ENCODE data around the gene TMPO. TPM values are rescaled to one million over a fixed set of nuclear protein-coding genes. Genes with fewer than 3 reads are reported as not detected.
A peak's percentile ranks its signal among the peaks of the same experiment; 100 is the strongest.

Gene TMPO
- total RNA-seq, 1 experiment from 2014 or later = 62.5 TPM

DNA sequence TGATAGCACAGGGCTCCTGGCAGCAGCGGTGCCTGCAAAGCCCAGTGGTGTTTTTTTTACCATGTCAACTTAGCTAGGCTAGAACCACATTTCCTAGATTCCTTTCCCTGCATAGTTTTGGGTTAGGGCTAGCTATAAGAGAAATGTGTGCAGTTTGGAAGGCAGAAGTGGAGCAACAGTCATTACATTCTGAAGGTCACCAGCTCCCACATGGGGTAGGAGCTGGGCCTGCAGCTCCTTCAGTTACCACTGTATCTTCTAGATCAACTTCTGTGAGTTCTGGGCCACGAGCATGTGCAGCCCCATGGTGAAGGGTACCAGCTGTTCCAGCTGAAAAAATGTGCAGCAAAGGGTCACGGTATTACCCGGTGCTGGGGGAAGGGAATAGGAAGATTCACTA, 75.8 kb downstream of the TMPO start:
- no peak overlapping the region for H3K4me3 Mint-ChIP-seq (ENCODE audit: unreplicated experiment)
- BruUV-seq (replicated peaks) = no TSS peak
- intact Hi-C loops (cut with micrococcal nuclease) = no loop called here

DNA sequence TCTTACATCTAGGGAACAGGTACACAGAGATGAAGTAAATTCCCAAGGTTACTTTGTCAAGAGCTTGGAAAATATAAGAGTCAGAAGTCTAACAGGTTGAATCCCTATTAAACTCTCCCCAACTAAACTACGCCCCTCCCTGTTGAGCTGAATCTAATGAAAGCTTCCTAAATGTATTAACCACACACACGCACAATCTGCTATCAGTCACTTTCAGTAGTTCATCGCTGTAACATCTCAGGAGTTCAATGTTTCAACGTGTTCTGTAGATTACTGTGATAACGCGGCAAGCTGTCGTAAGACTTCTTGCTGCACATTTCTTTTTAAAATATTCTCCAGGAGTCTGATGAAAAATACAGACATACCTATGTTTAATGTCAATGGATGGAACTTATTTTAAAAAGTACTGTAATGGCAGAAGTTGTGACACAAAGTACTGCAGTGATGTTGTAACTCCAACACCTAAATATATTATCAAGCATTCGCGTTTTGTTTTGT, 77.5 kb downstream of the TMPO start:
- POLR2A ChIA-PET = interaction anchor here (0.6 to 7.4 kb wide), 30 partner anchors 8 to 1674 kb away, joined by 3 to 255 read pairs (median 4); partner anchors contain the start of genes APAF1, DEPDC4, IKBIP and SCYL2
- H3K9me3 Mint-ChIP-seq (ENCODE audit: unreplicated experiment) = no peaks in the 10 kb centered on the region

More for the DNA sequence above, 75.8 kb downstream of the TMPO start:
- Mint-ChIP-seq H3K4me1 (ENCODE audit: insufficient read depth, unreplicated experiment) (peaks cover 6% of the 10 kb centered on the region), H3K36me3 (ENCODE audit: insufficient read depth, unreplicated experiment) (peaks cover 31% of the 10 kb centered on the region), H3K9me3 (ENCODE audit: unreplicated experiment) (no peaks in the 10 kb centered on the region), H3K27ac (ENCODE audit: low read depth, unreplicated experiment) (no peak overlapping the region), H3K27me3 (ENCODE audit: insufficient read depth, unreplicated experiment) (no peaks in the 10 kb centered on the region)
- POLR2A ChIA-PET = interaction anchor here (0.7 to 0.8 kb wide), 2 partner anchors 55 to 75 kb away, joined by 3 to 5 read pairs; no protein-coding TSS in a partner anchor
- DNase-seq (ENCODE audit: unreplicated experiment) = no peak
- CTCF ChIA-PET = interaction anchor here (0.6 to 9.6 kb wide), 6 partner anchors 24 to 1115 kb away, joined by 3 to 84 read pairs (median 4); no protein-coding TSS in a partner anchor
- TF ChIP-seq, protein P1, sequence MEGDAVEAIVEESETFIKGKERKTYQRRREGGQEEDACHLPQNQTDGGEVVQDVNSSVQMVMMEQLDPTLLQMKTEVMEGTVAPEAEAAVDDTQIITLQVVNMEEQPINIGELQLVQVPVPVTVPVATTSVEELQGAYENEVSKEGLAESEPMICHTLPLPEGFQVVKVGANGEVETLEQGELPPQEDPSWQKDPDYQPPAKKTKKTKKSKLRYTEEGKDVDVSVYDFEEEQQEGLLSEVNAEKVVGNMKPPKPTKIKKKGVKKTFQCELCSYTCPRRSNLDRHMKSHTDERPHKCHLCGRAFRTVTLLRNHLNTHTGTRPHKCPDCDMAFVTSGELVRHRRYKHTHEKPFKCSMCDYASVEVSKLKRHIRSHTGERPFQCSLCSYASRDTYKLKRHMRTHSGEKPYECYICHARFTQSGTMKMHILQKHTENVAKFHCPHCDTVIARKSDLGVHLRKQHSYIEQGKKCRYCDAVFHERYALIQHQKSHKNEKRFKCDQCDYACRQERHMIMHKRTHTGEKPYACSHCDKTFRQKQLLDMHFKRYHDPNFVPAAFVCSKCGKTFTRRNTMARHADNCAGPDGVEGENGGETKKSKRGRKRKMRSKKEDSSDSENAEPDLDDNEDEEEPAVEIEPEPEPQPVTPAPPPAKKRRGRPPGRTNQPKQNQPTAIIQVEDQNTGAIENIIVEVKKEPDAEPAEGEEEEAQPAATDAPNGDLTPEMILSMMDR (IDR thresholded peaks at IDR 0.05; ENCODE audit: unreplicated experiment) = no peak

DNA sequence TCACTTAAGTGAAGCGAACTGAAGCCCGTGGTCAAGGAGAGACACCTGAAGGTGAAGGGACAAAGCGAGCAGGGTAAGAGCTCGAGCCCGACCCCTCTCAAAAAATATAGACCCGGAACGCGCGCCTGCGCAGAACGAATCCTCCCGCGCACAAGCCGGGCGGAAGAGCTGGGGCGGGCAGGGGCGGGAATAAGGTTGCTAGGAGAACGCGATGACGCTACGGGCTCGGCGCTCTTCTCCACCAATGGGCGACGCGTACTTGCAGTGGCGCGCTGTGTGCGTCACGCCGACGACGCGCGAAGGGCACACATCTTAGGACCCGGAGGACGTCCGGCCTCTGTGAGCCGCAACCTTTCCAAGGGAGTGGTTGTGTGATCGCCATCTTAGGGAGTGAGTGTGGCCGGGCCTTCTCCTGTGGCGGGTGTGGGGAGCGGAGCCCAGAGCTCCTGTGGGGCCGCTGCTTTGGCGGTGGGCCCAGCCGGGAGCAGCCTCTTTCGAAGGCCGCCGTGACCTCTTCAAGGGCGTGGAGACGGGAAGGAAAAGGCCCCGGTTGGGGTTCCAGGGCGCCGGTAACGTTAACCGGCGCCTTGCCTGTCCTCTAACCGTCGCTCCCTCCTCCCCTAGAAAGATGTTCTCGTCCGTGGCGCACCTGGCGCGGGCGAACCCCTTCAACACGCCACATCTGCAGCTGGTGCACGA, 78.1 kb downstream of the TMPO start, which contains the start of gene SLC25A3:
TSS of gene SLC25A3 (plus strand) at position 336 of the 699 bp plus-strand sequence. CDS start at position 629, 293 bp downstream.
- intact Hi-C loops (cut with micrococcal nuclease) = no loop called here
- ChIA-PET POLR2A (interaction anchor here (0.6 to 7.4 kb wide), 32 partner anchors 8 to 1674 kb away, joined by 3 to 255 read pairs (median 5); partner anchors contain the start of genes APAF1, DEPDC4, IKBIP and SCYL2), CTCF (interaction anchor here (0.7 to 9.6 kb wide), 14 partner anchors 13 to 1804 kb away, joined by 3 to 84 read pairs (median 4); partner anchors contain the start of gene IKBIP)
- peak; percentile 98 for DNase-seq (ENCODE audit: unreplicated experiment)
- TF ChIP-seq, protein P1 (IDR thresholded peaks at IDR 0.05; ENCODE audit: unreplicated experiment) = no peak
- Mint-ChIP-seq H3K36me3 (ENCODE audit: insufficient read depth, unreplicated experiment) (peaks cover 54% of the 10 kb centered on the region), H3K9me3 (ENCODE audit: unreplicated experiment) (no peaks in the 10 kb centered on the region), H3K27ac (ENCODE audit: low read depth, unreplicated experiment) (peak within 1 kb of the TSS; percentile 100), H3K4me3 (ENCODE audit: unreplicated experiment) (peak within 1 kb of the TSS; percentile 98), H3K4me1 (ENCODE audit: insufficient read depth, unreplicated experiment) (peaks cover 6% of the 10 kb centered on the region), H3K27me3 (ENCODE audit: insufficient read depth, unreplicated experiment) (no peaks in the 10 kb centered on the region)
- BruUV-seq (replicated peaks) = no TSS peak

More for the DNA sequence above, 77.5 kb downstream of the TMPO start:
- BruUV-seq (replicated peaks) = TSS peak; percentile 97
- intact Hi-C loops (cut with micrococcal nuclease) = no loop called here
- peaks cover 48% of the 10 kb centered on the region for H3K36me3 Mint-ChIP-seq (ENCODE audit: insufficient read depth, unreplicated experiment)
- TF ChIP-seq, protein P1 (IDR thresholded peaks at IDR 0.05; ENCODE audit: unreplicated experiment) = no peak
- no peak for DNase-seq (ENCODE audit: unreplicated experiment)
- CTCF ChIA-PET = interaction anchor here (0.6 to 9.6 kb wide), 12 partner anchors 19 to 1805 kb away, joined by 3 to 84 read pairs (median 4); no protein-coding TSS in a partner anchor
- peak overlapping the region; percentile 100 for H3K27ac Mint-ChIP-seq (ENCODE audit: low read depth, unreplicated experiment)
- H3K4me3 Mint-ChIP-seq (ENCODE audit: unreplicated experiment) = peak overlapping the region; percentile 98
- no peaks in the 10 kb centered on the region for H3K27me3 Mint-ChIP-seq (ENCODE audit: insufficient read depth, unreplicated experiment)
- peaks cover 6% of the 10 kb centered on the region for H3K4me1 Mint-ChIP-seq (ENCODE audit: insufficient read depth, unreplicated experiment)
